NCI-H2107 treated with DMSO at 0.1 percent for 48 hours (cell line): ENCODE results near the gene NOTO.

Experiments used
- DNase-seq: peaks from one replicate; lab custom pipeline; 2025; ENCODE audit not compliant: unreplicated experiment; lab: John Stamatoyannopoulos, UW

The NOTO gene

DNA sequence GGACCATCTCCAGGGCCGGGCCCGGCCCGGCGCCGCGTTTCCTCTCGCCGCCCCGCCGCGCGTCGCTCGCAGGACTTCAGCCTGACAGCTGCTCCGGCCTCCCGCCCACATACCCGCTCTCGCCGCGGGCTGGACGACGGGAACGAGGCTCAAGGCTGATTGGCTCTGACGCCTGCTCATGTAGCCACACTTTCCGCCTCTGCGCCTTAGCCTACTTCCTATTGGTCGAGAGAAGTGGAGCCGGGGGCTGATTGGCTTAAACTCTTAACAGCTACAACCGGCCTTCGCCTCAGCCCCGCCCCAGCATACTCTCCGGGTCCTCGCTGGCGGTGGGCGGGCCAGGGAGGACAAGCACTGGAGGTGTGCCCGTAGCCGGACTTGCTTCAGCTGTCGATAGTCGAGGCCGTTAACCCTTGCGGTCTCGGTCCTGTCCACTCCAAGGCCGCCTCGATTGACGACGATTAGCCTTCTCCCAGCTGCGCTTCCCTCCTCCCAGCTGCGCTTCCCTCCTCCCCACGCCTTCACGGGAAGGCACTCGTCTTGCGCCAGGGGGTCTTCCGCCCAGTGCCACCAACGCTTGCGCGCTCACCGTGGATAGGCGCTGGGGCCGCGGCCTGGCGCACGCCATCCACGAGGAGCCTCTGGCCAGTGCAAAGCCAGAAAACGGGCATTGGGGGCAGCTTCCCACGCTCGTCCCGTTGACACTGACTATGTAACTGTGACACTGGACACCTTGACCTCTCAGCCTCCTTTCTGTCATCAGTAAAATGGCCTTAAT is 31.0 kb downstream of the NOTO start, which contains the start of gene PRADC1:
Gene PRADC1 (minus strand): TSS at position 86 of the 778 bp plus-strand sequence. CDS start 79 bp downstream, at position 7.
- peak; percentile 97 for DNase-seq

DNA sequence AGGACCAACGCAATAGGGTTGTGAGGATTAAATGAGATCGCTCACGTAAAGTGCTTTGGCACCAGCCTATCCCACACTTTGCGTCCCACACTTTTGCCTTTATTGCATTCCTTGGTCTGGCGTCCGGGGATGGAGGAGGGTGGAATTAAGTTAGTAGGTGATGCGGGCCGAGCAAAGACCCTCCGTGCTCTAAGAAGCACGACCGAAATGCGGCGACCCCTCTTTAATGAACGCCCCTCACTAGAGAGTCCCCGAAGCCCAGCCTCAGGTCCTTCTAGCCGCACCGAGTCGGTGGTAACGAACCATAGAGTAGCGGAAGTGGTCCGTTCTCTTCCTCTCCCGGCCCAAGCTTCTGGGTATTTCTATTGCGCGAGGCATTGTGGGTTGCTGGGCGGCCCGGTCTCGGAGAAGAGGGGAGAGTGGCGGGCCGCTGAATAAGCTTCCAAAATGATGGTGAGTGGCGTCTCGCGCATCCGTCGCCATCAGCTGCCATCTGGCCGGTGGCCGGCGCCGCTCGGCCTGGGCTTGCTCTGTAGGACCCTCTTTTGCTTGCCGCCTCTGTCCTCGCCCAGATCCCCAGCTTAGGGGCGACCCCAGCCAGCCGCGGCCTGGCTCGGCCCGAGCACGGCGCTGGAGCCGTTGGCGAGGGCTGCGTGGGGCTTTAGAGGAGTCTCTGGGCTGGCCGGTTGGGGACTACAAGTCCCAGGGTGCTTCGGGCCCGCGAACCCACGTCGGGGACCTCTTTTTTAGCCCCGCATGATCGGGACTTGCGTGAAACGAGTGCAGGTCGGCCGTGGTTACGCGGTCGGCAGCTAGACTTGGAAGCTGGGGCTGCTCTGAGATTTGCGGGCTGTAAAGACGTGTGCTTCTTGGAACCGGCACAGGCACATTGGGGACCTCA is 31.8 kb downstream of the NOTO start, which contains the start of gene CCT7:
Gene CCT7 (plus strand): TSS at position 377 of the 901 bp plus-strand sequence. CDS start 71 bp downstream, at position 448.
- peak; percentile 91 for DNase-seq

DNA sequence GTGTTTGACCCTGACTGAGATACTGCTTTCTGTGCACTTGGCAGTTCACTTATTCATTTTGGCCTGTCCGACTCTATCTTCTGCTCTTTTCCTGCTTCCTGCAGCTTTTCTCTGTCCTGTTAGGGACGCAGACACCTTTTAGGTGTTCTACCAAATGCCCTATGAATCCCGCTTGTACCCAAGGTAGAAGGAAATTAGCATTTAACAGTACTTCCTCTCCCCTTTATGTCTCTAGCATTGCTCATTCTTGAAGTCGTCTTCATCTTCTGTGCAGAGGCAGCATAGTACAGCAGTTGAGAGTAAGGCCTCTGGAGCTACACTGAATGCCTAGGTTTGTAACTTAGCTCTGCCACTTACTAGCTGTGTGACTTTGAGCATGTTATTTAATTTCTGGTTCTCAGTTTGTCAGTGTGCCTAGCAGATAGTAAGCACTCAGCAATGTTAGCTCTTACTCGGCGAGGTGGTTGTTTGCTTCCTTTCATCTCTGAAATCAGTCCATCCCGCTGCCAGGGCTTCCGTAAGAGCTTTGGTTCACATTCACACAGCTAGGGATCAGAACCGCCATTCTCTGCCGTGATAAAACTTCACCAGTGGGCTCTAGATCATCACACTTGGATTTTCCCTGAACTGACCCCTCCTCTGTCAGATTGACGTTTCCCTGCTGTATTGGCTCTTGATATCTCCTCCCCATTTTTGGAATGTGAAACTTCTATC is 33.1 kb downstream of the NOTO start:
- no peak for DNase-seq

DNA sequence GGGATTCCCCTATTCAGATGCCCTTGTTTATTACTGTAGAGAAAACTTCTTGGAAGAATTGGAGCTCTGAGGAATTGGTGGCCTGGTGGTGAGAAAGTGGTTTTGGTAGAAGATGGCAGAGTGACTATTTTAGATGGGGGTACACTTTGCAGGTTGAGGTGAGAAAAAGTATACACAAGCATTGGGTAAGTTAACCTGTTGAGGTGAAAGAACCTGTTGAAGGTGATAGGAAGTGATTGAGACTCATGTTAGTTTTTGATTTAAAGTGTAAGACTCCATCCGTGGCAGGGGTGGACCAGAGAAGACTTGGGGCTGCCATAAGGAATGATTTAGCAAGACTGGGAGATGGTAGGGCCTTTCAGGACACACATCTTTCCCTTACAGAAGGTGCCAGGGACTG is 34.8 kb downstream of the NOTO start:
- no peak for DNase-seq

DNA sequence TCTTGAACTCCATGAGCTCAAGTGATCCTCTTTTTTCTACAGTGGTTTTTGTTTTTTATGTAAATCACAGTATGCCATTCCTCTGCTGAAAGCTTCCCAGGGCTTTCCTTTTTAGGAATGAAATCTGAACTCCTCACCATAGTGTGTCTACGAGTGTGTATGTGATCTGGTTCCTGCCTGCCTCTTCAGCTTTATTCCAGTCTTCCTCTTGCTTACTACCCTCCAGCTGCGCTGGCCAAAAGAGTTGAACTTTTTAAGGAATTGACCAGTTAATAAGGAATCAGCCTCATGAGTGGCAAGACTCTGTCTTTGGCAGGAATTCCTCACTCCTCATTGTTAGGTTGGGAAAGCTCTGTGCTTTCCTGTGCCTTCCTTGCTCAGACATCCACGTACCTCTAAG is 35.8 kb downstream of the NOTO start:
- no peak for DNase-seq

DNA sequence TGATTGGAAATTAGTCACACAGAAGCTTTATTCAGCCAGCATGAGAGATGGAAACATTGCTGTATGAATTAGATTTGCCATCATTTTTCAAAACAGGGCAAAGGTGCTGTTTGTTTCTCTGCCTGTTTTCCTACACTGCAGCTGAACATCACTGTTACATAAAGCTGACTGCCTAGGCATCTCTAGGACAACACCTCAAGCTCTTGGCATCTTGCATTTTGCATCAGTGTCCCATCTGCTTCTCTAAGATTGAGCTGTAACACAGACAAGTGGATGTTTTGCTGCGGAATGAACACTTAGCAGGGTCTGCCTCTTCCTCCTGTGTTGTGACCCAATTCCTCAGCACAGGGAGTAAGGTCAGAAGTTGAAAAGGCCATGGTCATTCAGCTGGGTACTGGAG is 36.6 kb downstream of the NOTO start:
- DNase-seq, result no peak

DNA sequence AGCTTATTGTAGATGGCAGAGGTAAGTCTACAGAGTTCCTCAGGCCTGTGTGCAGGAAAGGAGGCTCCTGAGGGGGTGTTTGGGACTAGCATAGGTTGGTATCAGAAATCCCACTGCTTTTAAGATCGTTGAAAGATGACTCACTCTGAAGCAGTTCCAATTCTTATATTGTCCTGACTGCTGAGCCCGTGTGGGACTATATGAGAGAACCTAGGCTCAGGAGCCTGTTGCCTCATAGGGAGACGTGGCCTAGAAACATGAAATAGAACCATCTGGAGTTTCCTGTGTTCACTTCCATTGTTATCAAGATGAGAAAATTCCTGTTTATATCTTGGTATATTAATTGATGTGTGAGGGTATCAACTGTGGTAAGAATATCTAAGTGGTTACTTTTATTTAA is 37.4 kb downstream of the NOTO start:
- no peak for DNase-seq

DNA sequence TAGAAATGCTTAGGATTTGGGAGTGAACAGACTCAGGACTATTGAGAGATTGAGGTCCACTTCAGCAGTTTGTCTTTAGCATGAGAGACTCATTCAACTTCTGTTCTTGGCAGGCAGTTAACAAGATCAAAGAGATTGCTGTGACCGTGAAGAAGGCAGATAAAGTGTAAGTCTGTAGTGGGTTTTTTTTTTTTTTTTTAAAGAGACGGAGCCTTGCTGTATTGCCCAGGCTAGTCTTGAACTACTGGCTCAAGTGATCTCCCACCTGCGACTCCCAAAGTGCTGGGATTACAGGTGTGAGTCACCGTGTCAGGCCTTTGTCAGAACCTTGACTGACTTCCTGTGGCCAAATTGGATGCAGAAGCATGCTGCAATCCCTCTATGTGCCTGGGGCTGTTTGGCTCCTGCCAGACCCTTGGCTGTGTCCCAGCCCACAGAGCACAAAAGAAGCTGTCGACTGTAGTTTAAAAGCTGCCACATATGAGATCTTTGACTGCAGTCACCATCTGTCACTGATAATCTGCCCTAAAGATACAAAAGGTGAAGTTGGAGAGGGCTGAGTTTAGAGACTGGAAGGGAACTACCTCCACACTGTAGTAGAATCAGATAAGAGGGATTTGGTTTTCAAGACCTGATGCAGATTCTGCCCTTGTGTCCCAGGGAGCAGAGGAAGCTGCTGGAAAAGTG is 41.7 kb downstream of the NOTO start:
- DNase-seq, result no peak

DNA sequence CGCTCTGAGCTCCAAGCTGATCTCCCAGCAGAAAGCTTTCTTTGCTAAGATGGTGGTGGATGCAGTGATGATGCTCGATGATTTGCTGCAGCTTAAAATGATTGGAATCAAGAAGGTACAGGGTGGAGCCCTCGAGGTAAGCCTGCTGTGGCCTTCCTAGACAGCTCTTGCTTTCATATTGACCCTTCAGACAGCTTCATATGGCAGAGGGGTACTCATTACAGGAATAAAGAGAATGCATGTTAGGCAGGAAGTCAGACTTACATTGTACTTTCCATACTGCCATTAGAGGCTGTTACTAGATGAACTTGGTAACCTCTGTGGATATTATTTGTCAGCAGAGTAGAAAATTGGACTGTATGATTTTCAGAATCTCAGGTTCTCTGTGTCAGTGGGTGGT is 42.2 kb downstream of the NOTO start:
- no peak for DNase-seq

DNA sequence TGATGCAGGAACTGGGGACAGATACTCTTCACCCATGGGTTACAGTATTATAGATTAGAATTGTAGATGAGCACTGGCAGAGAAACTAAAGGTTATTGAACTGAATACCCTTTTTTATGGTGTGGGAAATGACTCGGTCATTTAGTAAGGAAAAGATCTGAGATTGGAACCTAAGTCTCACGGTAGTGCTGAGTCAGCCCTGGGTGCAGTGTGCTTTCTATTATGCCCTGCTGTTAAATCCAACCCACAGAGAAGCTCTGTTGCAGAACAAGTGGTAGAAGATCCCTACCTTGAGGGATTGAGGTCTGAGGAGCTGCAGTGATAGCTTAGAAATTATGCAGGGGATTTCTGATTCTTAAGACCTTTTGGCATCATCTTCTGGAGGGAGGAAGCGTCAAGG is 44.5 kb downstream of the NOTO start:
- no peak for DNase-seq

DNA sequence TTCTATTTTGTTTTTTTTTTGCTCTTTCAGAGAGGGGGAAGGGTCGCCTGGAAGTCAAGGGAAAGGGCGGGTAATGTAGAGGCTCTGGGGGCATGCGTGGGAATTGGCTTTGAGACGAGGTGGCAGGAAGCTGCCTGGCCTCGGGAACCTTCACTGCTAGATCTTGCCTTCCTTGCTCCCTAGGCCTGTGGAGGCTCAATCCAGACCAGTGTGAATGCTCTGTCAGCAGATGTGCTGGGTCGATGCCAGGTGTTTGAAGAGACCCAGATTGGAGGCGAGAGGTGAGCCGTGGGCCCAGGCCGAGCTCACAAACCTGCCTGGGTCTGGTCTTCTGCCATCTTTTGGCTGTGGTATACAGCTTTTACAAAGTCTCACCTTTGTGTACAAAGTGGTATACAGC is 47.3 kb downstream of the NOTO start:
- DNase-seq, result no peak

DNA sequence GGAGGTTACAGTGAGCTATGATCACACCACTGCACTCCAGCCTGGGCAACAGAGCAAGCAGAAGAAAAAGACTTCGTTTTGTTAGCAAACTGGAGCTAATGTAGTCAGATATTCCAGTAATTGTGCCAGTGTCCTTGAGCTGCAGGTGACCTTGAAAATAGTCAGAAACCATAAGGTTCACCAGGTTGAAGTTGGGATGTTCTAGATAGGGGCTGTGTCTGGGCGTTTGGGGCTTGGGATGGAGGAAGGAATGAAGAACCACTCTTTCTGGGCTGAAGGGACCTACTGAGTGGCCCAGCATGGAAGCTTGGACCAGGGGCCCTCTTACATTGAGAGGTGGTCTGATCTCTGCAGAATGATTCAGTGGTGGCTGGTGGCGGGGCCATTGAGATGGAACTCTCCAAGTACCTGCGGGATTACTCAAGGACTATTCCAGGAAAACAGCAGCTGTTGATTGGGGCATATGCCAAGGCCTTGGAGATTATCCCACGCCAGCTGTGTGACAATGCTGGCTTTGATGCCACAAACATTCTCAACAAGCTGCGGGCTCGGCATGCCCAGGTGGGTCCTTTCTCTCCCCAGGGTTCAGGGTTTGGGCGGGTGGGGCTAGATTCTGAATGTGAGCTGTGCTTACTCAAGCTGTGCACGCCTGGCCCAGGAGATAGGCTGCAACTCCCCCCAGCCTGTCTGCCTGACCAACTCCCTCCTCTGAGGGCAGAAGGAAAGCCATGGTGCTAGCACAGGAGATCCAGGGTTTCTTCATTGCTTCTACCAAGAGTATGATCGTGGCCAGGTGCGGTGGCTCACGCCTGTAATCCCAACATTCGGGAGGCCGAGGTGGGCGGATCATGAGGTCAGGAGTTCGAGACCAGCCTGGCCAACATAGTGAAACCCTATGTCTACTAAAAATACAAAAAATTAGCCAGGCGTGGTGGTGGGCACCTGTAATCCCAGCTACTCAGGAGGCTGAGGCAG is 48.8 kb downstream of the NOTO start:
- no peak for DNase-seq

DNA sequence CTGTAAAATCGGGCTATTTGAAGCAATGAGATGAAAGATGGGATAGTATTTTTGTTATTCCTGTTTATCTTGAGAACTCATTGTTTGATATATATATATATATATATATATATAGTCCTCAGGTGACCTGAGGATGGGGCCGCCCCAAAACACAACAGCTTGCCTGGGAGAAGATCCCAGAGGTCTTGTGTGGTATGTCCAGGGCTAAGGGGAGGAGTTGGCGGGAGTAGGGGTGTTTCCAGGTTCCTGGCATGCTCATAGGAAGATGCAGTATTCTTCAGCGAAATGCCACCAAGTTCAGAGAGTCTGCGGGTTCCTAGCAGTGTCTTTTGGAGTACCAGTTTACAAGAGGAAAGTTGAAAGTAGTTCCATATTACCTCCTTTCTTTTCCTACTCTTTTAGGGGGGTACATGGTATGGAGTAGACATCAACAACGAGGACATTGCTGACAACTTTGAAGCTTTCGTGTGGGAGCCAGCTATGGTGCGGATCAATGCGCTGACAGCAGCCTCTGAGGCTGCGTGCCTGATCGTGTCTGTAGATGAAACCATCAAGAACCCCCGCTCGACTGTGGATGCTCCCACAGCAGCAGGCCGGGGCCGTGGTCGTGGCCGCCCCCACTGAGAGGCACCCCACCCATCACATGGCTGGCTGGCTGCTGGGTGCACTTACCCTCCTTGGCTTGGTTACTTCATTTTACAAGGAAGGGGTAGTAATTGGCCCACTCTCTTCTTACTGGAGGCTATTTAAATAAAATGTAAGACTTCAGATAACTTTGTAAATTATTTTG is 50.1 kb downstream of the NOTO start:
- no peak for DNase-seq

DNA sequence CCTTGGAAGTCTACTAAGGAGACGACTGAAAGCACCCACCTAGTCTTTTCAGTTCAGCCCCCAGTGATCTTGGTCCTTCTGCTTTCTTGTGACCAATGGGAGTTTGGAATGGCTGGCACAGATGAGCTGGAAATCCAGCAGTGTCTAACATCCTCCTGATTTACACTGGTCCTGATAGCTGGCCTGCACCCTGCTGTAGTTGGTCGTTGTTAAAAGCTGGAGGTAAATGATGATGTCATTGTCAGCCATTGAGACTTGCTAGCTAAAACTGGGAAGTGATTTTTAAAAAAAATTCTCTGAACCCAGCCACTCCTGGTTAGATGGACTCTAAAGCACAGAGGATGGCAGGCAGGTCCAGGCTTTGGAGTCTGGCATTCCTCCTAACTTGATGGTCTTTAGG is 51.0 kb downstream of the NOTO start:
- DNase-seq, result no peak

DNA sequence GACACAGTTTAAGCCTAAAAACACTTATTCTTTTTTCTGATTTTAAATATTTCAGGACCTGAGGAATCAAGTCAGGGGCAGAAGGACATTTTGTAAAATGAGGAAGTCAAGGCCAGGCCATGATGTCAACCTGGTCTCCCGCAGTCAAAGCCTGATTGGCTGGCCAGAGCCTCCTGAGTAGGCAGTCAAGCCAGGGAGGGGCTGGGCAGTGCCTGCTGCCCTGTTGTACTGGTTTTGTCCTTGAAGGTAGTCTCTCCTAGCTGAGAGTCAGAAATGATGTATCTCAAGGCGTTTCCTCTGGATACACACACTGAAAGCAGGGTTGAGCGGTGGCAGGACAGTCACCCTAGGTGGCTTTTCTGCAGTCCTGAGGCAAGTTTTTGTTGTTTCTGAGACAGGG is 51.5 kb downstream of the NOTO start:
- DNase-seq, result no peak

DNA sequence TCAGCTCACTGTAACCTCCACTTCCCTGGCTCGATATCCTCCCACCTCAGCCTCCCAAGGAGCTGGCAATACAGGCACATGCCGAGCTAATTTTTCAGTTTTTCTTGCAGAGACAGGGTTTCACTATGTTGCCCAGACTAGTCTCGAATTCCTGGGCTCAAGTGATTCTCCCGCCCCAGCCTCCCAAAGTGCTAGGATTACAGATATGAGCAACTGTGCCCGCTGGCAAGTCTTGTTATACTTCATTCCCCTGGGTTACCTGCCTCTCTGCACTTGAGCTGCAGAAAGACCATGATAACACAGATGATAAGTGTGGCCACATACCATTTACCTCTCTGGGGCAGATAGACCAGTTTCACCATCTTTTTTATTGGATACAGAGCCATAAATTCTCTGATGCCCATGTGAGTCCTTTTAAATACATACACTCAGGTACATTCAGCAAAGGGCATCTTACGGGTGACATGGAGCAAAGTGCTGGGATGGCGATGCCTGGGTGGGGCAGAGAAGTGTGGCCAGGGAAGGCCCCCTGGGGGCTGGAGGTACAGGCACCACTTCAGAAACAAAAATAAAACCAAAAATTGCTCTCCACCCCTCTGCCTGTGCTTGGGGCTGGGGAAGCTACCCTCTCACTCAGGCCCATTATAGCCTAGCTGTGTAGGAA is 52.1 kb downstream of the NOTO start:
- no peak for DNase-seq

DNA sequence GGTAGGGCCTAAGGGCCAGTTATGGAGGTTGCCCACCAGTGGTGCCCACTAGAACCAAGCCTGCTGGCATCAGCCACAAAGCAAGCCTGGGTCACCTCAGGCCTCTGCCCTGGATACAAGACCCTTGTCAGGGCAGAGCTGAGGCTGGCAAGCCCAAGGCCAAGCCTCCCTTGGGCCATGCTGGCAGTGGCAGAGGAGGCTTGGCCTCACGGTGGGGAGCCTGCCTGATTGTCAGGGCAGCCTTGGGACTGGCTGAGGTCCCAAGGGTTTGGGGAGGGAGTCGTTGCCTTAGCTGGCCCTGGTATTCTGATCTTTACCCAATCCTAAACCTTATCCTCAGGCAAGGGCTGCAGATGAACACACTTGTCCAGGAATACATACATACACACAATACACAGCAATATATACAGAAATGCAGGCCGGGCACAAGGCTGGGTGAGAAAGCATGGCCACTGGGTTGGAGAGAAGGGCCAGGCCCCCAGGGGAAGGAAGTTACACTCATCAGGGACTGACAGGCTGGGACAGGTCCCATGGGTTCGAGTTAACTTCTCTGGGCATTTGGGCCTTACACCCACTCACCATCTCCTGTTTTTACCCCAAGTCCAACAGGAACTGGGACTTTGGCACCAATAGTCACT is 52.8 kb downstream of the NOTO start:
- no peak for DNase-seq
